Muscle of leg (tissue), 11 donors: ENCODE data around the gene CACNA1C. TPM values are rescaled to one million over a fixed set of nuclear protein-coding genes. Genes with fewer than 3 reads are reported as not detected.

Experiments used
- DNase-seq: peaks from one replicate; pipeline ENCODE4 v3.0.0; 2013
- H3K27ac ChIP-seq: one replicate; pipeline ENCODE4 v1.5.1; 2013; ENCODE audit warnings: mild to moderate bottlenecking, low read length, control low read depth
- H3K27me3 ChIP-seq: one replicate; pipeline ENCODE4 v1.6.1; 2013; ENCODE audit warnings: low read length; ENCODE audit not compliant: control insufficient read depth, insufficient read depth
- H3K36me3 ChIP-seq: one replicate; pipeline ENCODE4 v1.6.1; 2013; ENCODE audit warnings: low read length; ENCODE audit not compliant: control insufficient read depth, insufficient read depth
- H3K4me1 ChIP-seq: one replicate; pipeline ENCODE4 v1.6.1; 2013; ENCODE audit warnings: low read length; ENCODE audit not compliant: control insufficient read depth, insufficient read depth
- H3K4me3 ChIP-seq: one replicate; pipeline ENCODE4 v1.5.1; 2013; ENCODE audit warnings: low read length, control low read depth
- H3K9me3 ChIP-seq: replicated peaks from 2 replicates; pipeline ENCODE4 v1.6.1; 2013; ENCODE audit warnings: low read depth, low read length; ENCODE audit not compliant: control insufficient read depth
- WGBS: methylation state at CpG from one replicate; pipeline ENCODE4 v1.1.5; 2013; ENCODE audit warnings: missing lambda C conversion rate; ENCODE audit not compliant: insufficient coverage; 5-methylcytosine and 5-hydroxymethylcytosine counted together
- polyA plus RNA-seq, 8 donors: library from polyadenylated mRNA; unstranded; fragments of 120-200 nt; gene quantifications; one replicate each; pipeline versions ENCODE4 v1.2.1 to v1.2.3, GENCODE V29; 2013; ENCODE audit warnings: inconsistent platforms in 1 of 8, low replicate concordance in 1 of 8; ENCODE audit not compliant: insufficient read length in 8 of 8, insufficient read depth in 1 of 8
- total RNA-seq: library from RNA; stranded (reverse); fragments of 120-200 nt; gene quantifications from one replicate; pipeline ENCODE4 v1.2.4, GENCODE V29; 2013

CACNA1C gene
- total and polyA plus RNA-seq, 9 donors = 1.9 to 4.3 (median 3.6) TPM

- Histone ChIP-seq H3K9me3 (no peaks in the 10 kb centered on the region), H3K4me3 (no peak overlapping the region), H3K4me1 (no peaks in the 10 kb centered on the region), H3K27me3 (no peaks in the 10 kb centered on the region), H3K36me3 (no peaks in the 10 kb centered on the region), H3K27ac (no peak overlapping the region)
- WGBS = 88% methylated on average over 16 of the region's 17 CpGs
- DNase-seq = no peak
Measured at GRCh38 chr12:2606186-2606910, 553.6 kb downstream of the CACNA1C start.

GRCh38 chr12:2607881-2608607 lies 555.3 kb downstream of the CACNA1C start:
- DNase-seq = no peak
- Histone ChIP-seq H3K27me3 (no peaks in the 10 kb centered on the region), H3K36me3 (no peaks in the 10 kb centered on the region), H3K4me1 (no peaks in the 10 kb centered on the region), H3K4me3 (no peak overlapping the region), H3K27ac (no peak overlapping the region), H3K9me3 (no peaks in the 10 kb centered on the region)
- 93% methylated on average over 8 of the region's 10 CpGs for WGBS

GRCh38 chr12:2608608-2608945 lies 555.8 kb downstream of the CACNA1C start:
- Histone ChIP-seq H3K4me1 (peaks cover 2% of the 10 kb centered on the region), H3K27me3 (no peaks in the 10 kb centered on the region), H3K4me3 (no peak overlapping the region), H3K27ac (no peak overlapping the region), H3K36me3 (no peaks in the 10 kb centered on the region), H3K9me3 (no peaks in the 10 kb centered on the region)
- 92% methylated on average over 7 of the region's 12 CpGs for WGBS
- no peak for DNase-seq

- no peak for DNase-seq
- H3K4me3 ChIP-seq = no peak overlapping the region
- peaks cover 3% of the 10 kb centered on the region for H3K4me1 ChIP-seq
- no peaks in the 10 kb centered on the region for H3K27me3 ChIP-seq
- H3K36me3 ChIP-seq = no peaks in the 10 kb centered on the region
- no peaks in the 10 kb centered on the region for H3K9me3 ChIP-seq
- no peak overlapping the region for H3K27ac ChIP-seq
- WGBS = 69% methylated on average over 9 of the region's 12 CpGs
Measured at GRCh38 chr12:2609020-2609419, 556.2 kb downstream of the CACNA1C start.

GRCh38 chr12:2610358-2610757 lies 557.6 kb downstream of the CACNA1C start:
- 91% methylated on average over 9 of the region's 11 CpGs for WGBS
- H3K27ac ChIP-seq = no peak overlapping the region
- peaks cover 3% of the 10 kb centered on the region for H3K4me1 ChIP-seq
- H3K36me3 ChIP-seq = no peaks in the 10 kb centered on the region
- no peaks in the 10 kb centered on the region for H3K9me3 ChIP-seq
- H3K4me3 ChIP-seq = no peak overlapping the region
- no peaks in the 10 kb centered on the region for H3K27me3 ChIP-seq
- DNase-seq = no peak

GRCh38 chr12:2613326-2614073 lies 560.7 kb downstream of the CACNA1C start:
- Histone ChIP-seq H3K9me3 (no peaks in the 10 kb centered on the region), H3K4me1 (peaks cover 16% of the 10 kb centered on the region), H3K36me3 (no peaks in the 10 kb centered on the region), H3K27me3 (peaks cover 8% of the 10 kb centered on the region), H3K27ac (no peak overlapping the region), H3K4me3 (no peak overlapping the region)
- WGBS = 39% methylated on average over 6 of the region's 12 CpGs
- DNase-seq = peak; percentile 67

- no peaks in the 10 kb centered on the region for H3K36me3 ChIP-seq
- H3K4me3 ChIP-seq = no peak overlapping the region
- peaks cover 8% of the 10 kb centered on the region for H3K27me3 ChIP-seq
- H3K9me3 ChIP-seq = no peaks in the 10 kb centered on the region
- no peak overlapping the region for H3K27ac ChIP-seq
- H3K4me1 ChIP-seq = peaks cover 16% of the 10 kb centered on the region
- DNase-seq = no peak
Measured at GRCh38 chr12:2614341-2614740, 561.6 kb downstream of the CACNA1C start.

GRCh38 chr12:2615665-2616402 lies 563.0 kb downstream of the CACNA1C start:
- Histone ChIP-seq H3K27ac (peak overlapping the region; percentile 62), H3K27me3 (peaks cover 8% of the 10 kb centered on the region), H3K4me1 (peaks cover 16% of the 10 kb centered on the region), H3K36me3 (peaks cover 3% of the 10 kb centered on the region), H3K9me3 (no peaks in the 10 kb centered on the region), H3K4me3 (no peak overlapping the region)
- DNase-seq = peak; percentile 71
- WGBS = 49% methylated on average over 8 of the region's 14 CpGs

GRCh38 chr12:2616763-2617162 lies 564.0 kb downstream of the CACNA1C start:
- H3K27me3 ChIP-seq = peaks cover 8% of the 10 kb centered on the region
- no peaks in the 10 kb centered on the region for H3K9me3 ChIP-seq
- DNase-seq = no peak
- H3K36me3 ChIP-seq = peaks cover 3% of the 10 kb centered on the region
- no peak overlapping the region for H3K27ac ChIP-seq
- 78% methylated on average over 10 of the region's 10 CpGs for WGBS
- H3K4me1 ChIP-seq = peaks cover 16% of the 10 kb centered on the region
- no peak overlapping the region for H3K4me3 ChIP-seq

- DNase-seq = no peak
- H3K4me3 ChIP-seq = no peak overlapping the region
- H3K4me1 ChIP-seq = peaks cover 16% of the 10 kb centered on the region
- no peaks in the 10 kb centered on the region for H3K9me3 ChIP-seq
- peaks cover 3% of the 10 kb centered on the region for H3K36me3 ChIP-seq
- WGBS = 86% methylated on average over 8 of the region's 8 CpGs
- no peak overlapping the region for H3K27ac ChIP-seq
- H3K27me3 ChIP-seq = peaks cover 8% of the 10 kb centered on the region
Measured at GRCh38 chr12:2617365-2617764, 564.6 kb downstream of the CACNA1C start.
